AG09319 (cell line): ENCODE results near the gene RAB1A.

Experiments used
- DNase-seq: peaks from one replicate; pipeline ENCODE4 v3.0.0-alpha.2; 2010; ENCODE audit warnings: low read depth; ENCODE audit errors: extremely low read depth
- CTCF ChIP-seq: IDR thresholded peaks from 2 replicates; pipeline ENCODE4 v1.5.1; 2011; ENCODE audit warnings: low read depth, mild to moderate bottlenecking, inconsistent platforms, low read length, moderate library complexity

The RAB1A gene

GRCh38 chr2:65050931-65051330 lies 79.0 kb downstream of the RAB1A start:
- no peak for TF ChIP-seq CTCF

GRCh38 chr2:65049010-65049639 lies 80.8 kb downstream of the RAB1A start:
- DNase-seq: no peak
- TF ChIP-seq CTCF: no peak

More at GRCh38 chr2:65050931-65051330, 79.0 kb downstream of the RAB1A start:
- DNase-seq: no peak

DNA sequence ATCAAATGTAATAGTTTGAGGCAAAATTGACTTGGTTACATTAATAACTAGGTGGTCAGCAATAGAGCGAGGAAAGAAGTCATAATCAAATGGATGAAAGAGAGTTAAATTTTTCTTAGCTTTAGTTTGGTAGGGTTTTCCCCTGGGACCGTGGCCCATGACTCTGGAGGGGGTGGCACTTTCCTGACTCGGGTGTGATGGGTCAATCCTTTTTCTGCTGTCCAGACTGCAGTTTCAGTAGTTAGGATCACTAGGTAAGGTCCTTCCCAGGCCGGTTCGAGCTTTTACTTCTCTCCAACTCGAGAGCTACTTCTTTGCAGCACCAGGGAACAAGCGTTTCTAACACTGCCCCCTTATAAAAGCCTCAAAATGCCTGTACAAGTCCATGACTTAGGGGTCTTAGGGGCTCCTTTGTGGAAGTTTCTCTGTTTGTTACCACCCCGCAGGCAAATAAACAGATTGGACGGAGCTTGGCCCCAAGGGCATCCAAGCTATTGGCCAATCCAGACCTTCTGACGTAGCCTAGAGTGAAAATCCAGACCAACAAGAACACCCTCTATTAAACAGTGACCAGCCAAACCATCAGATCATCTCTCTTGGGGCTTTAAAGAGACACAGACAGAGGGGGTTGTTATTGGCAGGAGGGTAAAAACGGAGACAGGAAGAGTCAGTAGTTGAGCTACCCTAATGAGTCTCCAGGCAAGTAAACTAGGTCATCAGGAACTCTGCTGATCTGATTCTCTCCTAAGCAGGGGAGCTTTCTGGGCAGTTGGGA lies 83.1 kb downstream of the RAB1A start:
- no peak for TF ChIP-seq CTCF
- no peak for DNase-seq

DNA sequence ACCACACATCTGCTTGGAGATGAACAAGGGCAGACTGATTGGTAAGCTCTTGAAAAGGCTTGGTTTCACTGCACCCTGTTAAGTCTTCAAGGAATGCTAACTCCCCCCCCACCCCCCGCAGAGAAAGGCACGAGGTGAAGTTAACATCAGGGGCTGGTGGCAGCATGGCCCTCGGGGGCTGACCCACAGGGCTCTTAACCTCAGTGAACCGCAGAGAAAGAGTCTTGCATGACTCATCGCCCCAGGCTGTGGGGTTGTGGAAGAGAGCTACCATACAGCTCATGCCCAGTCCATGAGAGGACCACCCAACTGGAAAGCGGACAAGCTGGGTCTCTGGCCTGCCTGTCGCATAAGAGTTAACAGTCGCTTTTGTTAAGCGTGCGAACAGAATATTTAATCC lies 84.3 kb downstream of the RAB1A start:
- no peak for DNase-seq
- no peak for TF ChIP-seq CTCF

GRCh38 chr2:65044097-65044735 lies 85.7 kb downstream of the RAB1A start:
- DNase-seq: no peak
- no peak for TF ChIP-seq CTCF

DNA sequence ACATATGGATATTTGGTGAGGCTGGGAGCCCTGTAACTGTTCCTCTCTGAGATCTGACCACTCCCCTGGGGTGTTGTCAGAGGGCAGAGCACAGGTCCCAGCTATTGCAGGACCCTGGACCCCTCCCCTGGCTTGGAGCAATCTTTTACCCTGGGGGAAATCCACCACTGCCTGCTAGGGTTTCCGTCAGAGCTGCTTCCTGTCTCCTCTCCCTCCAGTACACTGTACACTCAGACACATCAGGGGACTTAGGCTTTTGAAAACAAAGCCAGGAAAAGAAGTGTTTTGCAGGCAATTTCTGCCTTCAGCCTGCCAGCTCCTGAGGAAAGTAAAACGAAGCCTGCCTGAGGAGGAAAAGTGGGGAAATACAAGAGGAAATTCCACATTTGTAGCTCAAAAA lies 86.9 kb downstream of the RAB1A start:
- DNase-seq: no peak
- no peak for TF ChIP-seq CTCF
